Measurements from ENCODE around the gene MACROD2. TPM values are rescaled to one million over a fixed set of nuclear protein-coding genes. Genes with fewer than 3 reads are reported as not detected.

Gene MACROD2
- total RNA-seq, 1 experiment from 2014 or later: 1.6 TPM

- no peak overlapping the region for H2BK5ac ChIP-seq (ENCODE audit: insufficient read length, low read length)
- DNase-seq: no peak
- no peak overlapping the region for H3K4ac ChIP-seq (ENCODE audit: low read depth, low read length)
- H2BK120ac ChIP-seq (ENCODE audit: low read depth, low read length, poor library complexity, severe bottlenecking): no peak overlapping the region
- no peaks in the 10 kb centered on the region for H3K23me2 ChIP-seq (ENCODE audit: insufficient read length, low read depth, low read length, poor library complexity, severe bottlenecking)
- peak overlapping the region; percentile 6 for H3T11ph ChIP-seq (ENCODE audit: low read length)
- H3K4me2 ChIP-seq (ENCODE audit: insufficient read depth, insufficient read length, low read length): no peak overlapping the region
- no peaks in the 10 kb centered on the region for H4K20me1 ChIP-seq (ENCODE audit: control insufficient read depth, insufficient read depth, insufficient read length)
- WGBS (ENCODE audit: extremely low coverage, insufficient read length, low lambda C conversion rate): no CpG with 5 or more reads among the region's 3 CpGs
- no peak overlapping the region for H4K8ac ChIP-seq (replicated peaks; ENCODE audit: insufficient read length, low read depth, low read length)
- H3K9ac ChIP-seq (ENCODE audit: extremely low read depth, insufficient read length, low read length): no peak overlapping the region
- TF ChIP-seq, protein P1, sequence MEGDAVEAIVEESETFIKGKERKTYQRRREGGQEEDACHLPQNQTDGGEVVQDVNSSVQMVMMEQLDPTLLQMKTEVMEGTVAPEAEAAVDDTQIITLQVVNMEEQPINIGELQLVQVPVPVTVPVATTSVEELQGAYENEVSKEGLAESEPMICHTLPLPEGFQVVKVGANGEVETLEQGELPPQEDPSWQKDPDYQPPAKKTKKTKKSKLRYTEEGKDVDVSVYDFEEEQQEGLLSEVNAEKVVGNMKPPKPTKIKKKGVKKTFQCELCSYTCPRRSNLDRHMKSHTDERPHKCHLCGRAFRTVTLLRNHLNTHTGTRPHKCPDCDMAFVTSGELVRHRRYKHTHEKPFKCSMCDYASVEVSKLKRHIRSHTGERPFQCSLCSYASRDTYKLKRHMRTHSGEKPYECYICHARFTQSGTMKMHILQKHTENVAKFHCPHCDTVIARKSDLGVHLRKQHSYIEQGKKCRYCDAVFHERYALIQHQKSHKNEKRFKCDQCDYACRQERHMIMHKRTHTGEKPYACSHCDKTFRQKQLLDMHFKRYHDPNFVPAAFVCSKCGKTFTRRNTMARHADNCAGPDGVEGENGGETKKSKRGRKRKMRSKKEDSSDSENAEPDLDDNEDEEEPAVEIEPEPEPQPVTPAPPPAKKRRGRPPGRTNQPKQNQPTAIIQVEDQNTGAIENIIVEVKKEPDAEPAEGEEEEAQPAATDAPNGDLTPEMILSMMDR (conservative IDR thresholded peaks at IDR 0.05): no peak
- H4K91ac ChIP-seq (ENCODE audit: insufficient read length, low read depth, low read length): no peak overlapping the region
- H3K79me1 ChIP-seq (ENCODE audit: insufficient read depth, low read depth, low read length, poor library complexity, severe bottlenecking): no peaks in the 10 kb centered on the region
- no peak overlapping the region for H3K4me3 Mint-ChIP-seq
- H3K27me3 Mint-ChIP-seq (ENCODE audit: low read depth): peaks cover 2% of the 10 kb centered on the region; the same call in 1 of the 2 replicates
- no peak overlapping the region for H3K14ac ChIP-seq (ENCODE audit: insufficient read depth, low read length)
- no peak overlapping the region for H3K23ac ChIP-seq (ENCODE audit: insufficient read length, low read depth, low read length)
- no peak overlapping the region for H4K5ac ChIP-seq (ENCODE audit: insufficient read length, low read depth, low read length)
- H3K36me3 Mint-ChIP-seq (ENCODE audit: insufficient read depth in 1 of 3, low read depth in 3 of 3): no peaks in the 10 kb centered on the region
- H3K79me2 ChIP-seq (ENCODE audit: insufficient read depth, low read length): no peaks in the 10 kb centered on the region
- H3K9me3 Mint-ChIP-seq: no peaks in the 10 kb centered on the region
- no peak overlapping the region for H2BK20ac ChIP-seq (ENCODE audit: low read depth, low read length, poor library complexity, severe bottlenecking)
- H2BK12ac ChIP-seq (ENCODE audit: insufficient read length, low read depth, low read length): no peak overlapping the region
- peaks cover 4% of the 10 kb centered on the region; the same call in 1 of the 2 replicates for H3K27me3 ChIP-seq (ENCODE audit: insufficient read depth, low read length)
- H2AFZ ChIP-seq (ENCODE audit: low read length): no peak overlapping the region
- no peak overlapping the region for H3K27ac Mint-ChIP-seq
- no peak overlapping the region for H3K56ac ChIP-seq (ENCODE audit: insufficient read length, low read depth, low read length)
- no peaks in the 10 kb centered on the region for H3K4me1 ChIP-seq (ENCODE audit: insufficient read depth, low read length)
- no peak overlapping the region for H2AK5ac ChIP-seq (ENCODE audit: insufficient read length, low read length)
- H3K4me1 Mint-ChIP-seq: peaks cover 0 to 9% of the 10 kb centered on the region in 2 experiments; a peak in 3 of 4 replicates
- H3K27ac ChIP-seq (ENCODE audit: insufficient read length, low read depth, low read length): no peak overlapping the region
- no peak overlapping the region for H2BK15ac ChIP-seq (ENCODE audit: low read depth, low read length)
- no peaks in the 10 kb centered on the region for H3K9me3 ChIP-seq (ENCODE audit: control insufficient read depth, low read depth, low read length)
- H3K18ac ChIP-seq (ENCODE audit: insufficient read length, low read depth, low read length): no peak overlapping the region
These were observed 412.0 kb downstream of the MACROD2 start for GRCh38 chr20:14407336-14407735.

All from H9 (cell line).